ENCODE results near the gene ZNF212. TPM values are rescaled to one million over a fixed set of nuclear protein-coding genes. Genes with fewer than 3 reads are reported as not detected.

The ZNF212 gene
- total and polyA plus RNA-seq, 9 of the 15 experiments (the other 6 are each of a cell fraction or from before 2014, with no cell fraction given), result 1.8 to 21.4 (median 7.2) TPM

DNA sequence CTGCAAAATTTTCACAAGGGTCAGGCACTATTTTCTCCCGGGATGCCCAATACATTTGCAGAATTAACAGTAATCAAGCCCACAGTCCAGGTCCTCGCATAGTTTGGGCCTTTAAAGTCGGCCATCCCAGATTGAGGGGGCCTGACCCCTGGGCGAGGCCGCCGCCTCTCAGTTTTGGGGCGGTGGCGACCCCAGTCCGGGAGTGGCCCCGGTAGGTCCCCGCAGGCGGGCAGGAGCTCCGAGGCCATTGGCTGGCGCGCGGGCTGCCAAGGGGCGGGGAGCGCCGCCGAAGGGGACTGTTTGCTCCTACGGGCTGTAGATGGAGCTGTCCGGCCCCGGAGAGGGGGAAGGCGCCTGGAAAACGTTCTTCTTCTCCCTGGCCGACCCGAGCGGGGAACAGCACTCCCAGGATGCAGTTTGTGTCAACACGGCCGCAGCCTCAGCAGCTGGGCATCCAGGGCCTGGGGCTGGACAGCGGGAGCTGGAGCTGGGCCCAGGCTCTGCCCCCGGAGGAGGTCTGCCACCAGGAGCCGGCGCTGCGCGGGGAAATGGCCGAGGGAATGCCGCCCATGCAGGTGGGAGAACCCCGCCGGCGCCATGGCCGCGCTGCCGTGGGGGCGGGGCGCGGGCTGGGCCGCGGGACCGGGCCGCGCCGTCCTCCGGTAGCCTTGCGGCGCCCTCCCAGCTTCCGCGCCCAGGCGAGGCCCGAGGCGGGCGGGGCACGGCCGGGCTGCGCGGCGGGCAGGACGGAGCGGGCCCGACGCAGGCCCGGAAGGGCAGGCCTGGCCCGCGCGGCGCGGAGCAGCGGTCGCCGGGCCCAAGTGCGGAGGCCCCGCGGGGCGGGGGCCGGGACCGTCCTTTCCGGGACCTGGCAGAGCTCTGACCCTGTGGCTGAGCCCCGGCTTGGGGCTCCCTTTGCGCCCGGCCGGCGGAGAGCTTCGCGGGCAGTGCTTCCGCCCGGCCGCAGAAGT is 44.0 kb upstream of the ZNF212 start, which contains the start of gene ZNF282 (continued):
- TF ChIP-seq JUND (IDR thresholded peaks at IDR 0.05; ENCODE audit: borderline replicate concordance, low read depth, low read length) (peak; percentile 70), JUND (tag; IDR thresholded peaks at IDR 0.05; ENCODE audit: borderline replicate concordance, low read depth, low read length) (no peak), THRB (CRISPR knock-in tag; conservative IDR thresholded peaks at IDR 0.05) (no peak), CBX2 (IDR thresholded peaks at IDR 0.05; ENCODE audit: insufficient read depth, low read length, poor library complexity, severe bottlenecking) (no peak), CUX1 (CRISPR knock-in tag; IDR thresholded peaks at IDR 0.05) (no peak), MEF2A (IDR thresholded peaks at IDR 0.05; ENCODE audit: control insufficient read depth, low read depth, low read length) (no peak), ZFP91 (CRISPR knock-in tag; IDR thresholded peaks at IDR 0.05) (no peak), C11orf30 (IDR thresholded peaks at IDR 0.05; ENCODE audit: low read depth) (peak; percentile 85), ZNF696 (CRISPR knock-in tag; conservative IDR thresholded peaks at IDR 0.05) (no peak)
- TF ChIP-seq, protein P1, sequence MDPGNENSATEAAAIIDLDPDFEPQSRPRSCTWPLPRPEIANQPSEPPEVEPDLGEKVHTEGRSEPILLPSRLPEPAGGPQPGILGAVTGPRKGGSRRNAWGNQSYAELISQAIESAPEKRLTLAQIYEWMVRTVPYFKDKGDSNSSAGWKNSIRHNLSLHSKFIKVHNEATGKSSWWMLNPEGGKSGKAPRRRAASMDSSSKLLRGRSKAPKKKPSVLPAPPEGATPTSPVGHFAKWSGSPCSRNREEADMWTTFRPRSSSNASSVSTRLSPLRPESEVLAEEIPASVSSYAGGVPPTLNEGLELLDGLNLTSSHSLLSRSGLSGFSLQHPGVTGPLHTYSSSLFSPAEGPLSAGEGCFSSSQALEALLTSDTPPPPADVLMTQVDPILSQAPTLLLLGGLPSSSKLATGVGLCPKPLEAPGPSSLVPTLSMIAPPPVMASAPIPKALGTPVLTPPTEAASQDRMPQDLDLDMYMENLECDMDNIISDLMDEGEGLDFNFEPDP (CRISPR knock-in tag; IDR thresholded peaks at IDR 0.05), result no peak
- TF ChIP-seq, protein P2, sequence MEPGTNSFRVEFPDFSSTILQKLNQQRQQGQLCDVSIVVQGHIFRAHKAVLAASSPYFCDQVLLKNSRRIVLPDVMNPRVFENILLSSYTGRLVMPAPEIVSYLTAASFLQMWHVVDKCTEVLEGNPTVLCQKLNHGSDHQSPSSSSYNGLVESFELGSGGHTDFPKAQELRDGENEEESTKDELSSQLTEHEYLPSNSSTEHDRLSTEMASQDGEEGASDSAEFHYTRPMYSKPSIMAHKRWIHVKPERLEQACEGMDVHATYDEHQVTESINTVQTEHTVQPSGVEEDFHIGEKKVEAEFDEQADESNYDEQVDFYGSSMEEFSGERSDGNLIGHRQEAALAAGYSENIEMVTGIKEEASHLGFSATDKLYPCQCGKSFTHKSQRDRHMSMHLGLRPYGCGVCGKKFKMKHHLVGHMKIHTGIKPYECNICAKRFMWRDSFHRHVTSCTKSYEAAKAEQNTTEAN (CRISPR knock-in tag; IDR thresholded peaks at IDR 0.05), result no peak

All from K562 (cell line).